Activated naive CD4-positive, alpha-beta T cell treated with anti-CD3 and anti-CD28 coated beads, Interleukin-2, amount 10 ng/mL, durations not matched to agents 7 days and 5 days (primary cell): ENCODE measurements around the gene AZIN2.
"Not testable (repeated sequence)": the region's sequence is repeated elsewhere in the genome, so short reads cannot be mapped to it uniquely, and the experiment has no call there.

Source experiments
- CTCF ChIA-PET: fragments of 350-600 bp; sonication (Branson Sonifier 250); formaldehyde crosslinking; loops from one replicate; lab custom pipeline; 2021; ENCODE audit warnings: antibody characterized with exemption; lab: Charles Lee
- DNase-seq: peaks from one replicate; pipeline ENCODE4 v3.0.0-alpha.2; 2020
- H3K27ac Mint-ChIP-seq: one replicate; pipeline ENCODE4 v1.8.0; 2021; ENCODE audit warnings: mild to moderate bottlenecking, moderate library complexity, mixed read lengths
- H3K27me3 Mint-ChIP-seq: one replicate; pipeline ENCODE4 v1.8.0; 2021; ENCODE audit warnings: mild to moderate bottlenecking, mixed read lengths
- H3K36me3 Mint-ChIP-seq: one replicate; pipeline ENCODE4 v1.8.0; 2021; ENCODE audit warnings: mixed read lengths
- H3K4me1 Mint-ChIP-seq: one replicate; pipeline ENCODE4 v1.8.0; 2021; ENCODE audit warnings: mixed read lengths
- H3K4me3 Mint-ChIP-seq: one replicate; pipeline ENCODE4 v1.8.0; 2021; ENCODE audit warnings: mild to moderate bottlenecking, moderate library complexity, mixed read lengths
- H3K9me3 Mint-ChIP-seq: one replicate; pipeline ENCODE4 v1.8.0; 2021; ENCODE audit warnings: mixed read lengths

Gene AZIN2

GRCh38 chr1:33080885-33081553 is at the start of gene AZIN2:
Gene AZIN2, plus strand, starts transcription at chr1:33081153. Its CDS starts 1,097 bp downstream, at chr1:33082250.
- H3K36me3 Mint-ChIP-seq: no peaks in the 10 kb centered on the region
- peaks cover 26% of the 10 kb centered on the region for H3K4me1 Mint-ChIP-seq
- H3K9me3 Mint-ChIP-seq: no peaks in the 10 kb centered on the region
- peak; percentile 98 for DNase-seq
- H3K27ac Mint-ChIP-seq: peak within 1 kb of the TSS; percentile 68
- CTCF ChIA-PET: interaction anchor here (0.9 to 5.6 kb wide), 7 partner anchors 14 to 369 kb away, joined by 3 to 35 read pairs (median 4); no protein-coding TSS in a partner anchor
- H3K27me3 Mint-ChIP-seq: peaks cover 37% of the 10 kb centered on the region
- peak within 1 kb of the TSS; percentile 73 for H3K4me3 Mint-ChIP-seq

GRCh38 chr1:33031506-33031905 is 49.4 kb upstream of the AZIN2 start:
- DNase-seq: no peak
- Mint-ChIP-seq H3K4me3 (no peak overlapping the region), H3K36me3 (peaks cover 35% of the 10 kb centered on the region), H3K27ac (no peak overlapping the region), H3K27me3 (no peaks in the 10 kb centered on the region), H3K9me3 (no peaks in the 10 kb centered on the region), H3K4me1 (peaks cover 42% of the 10 kb centered on the region)
- CTCF ChIA-PET: interaction anchor here (1.2 kb wide), 1 partner anchor 24 kb away, joined by 5 read pairs; no protein-coding TSS in a partner anchor

- Mint-ChIP-seq H3K27ac (no peak overlapping the region), H3K4me3 (no peak overlapping the region), H3K36me3 (peaks cover 33% of the 10 kb centered on the region), H3K9me3 (no peaks in the 10 kb centered on the region), H3K27me3 (no peaks in the 10 kb centered on the region), H3K4me1 (peaks cover 49% of the 10 kb centered on the region)
- CTCF ChIA-PET: no interaction called here
- no peak for DNase-seq
Observed at GRCh38 chr1:33032126-33032869, 48.7 kb upstream of the AZIN2 start.

GRCh38 chr1:33036051-33036525 is 44.9 kb upstream of the AZIN2 start:
- peak overlapping the region; percentile 88 for H3K4me3 Mint-ChIP-seq
- H3K27ac Mint-ChIP-seq: peak overlapping the region; percentile 86
- H3K27me3 Mint-ChIP-seq: peaks cover 5% of the 10 kb centered on the region
- peaks cover 15% of the 10 kb centered on the region for H3K36me3 Mint-ChIP-seq
- CTCF ChIA-PET: interaction anchor here (1.8 kb wide), 1 partner anchor 19 kb away, joined by 5 read pairs; no protein-coding TSS in a partner anchor
- no peaks in the 10 kb centered on the region for H3K9me3 Mint-ChIP-seq
- peaks cover 49% of the 10 kb centered on the region for H3K4me1 Mint-ChIP-seq
- no peak for DNase-seq

- Mint-ChIP-seq H3K9me3 (no peaks in the 10 kb centered on the region), H3K36me3 (peaks cover 10% of the 10 kb centered on the region), H3K27ac (peak within 1 kb of the TSS; percentile 86), H3K4me3 (peak within 1 kb of the TSS; percentile 88), H3K27me3 (peaks cover 6% of the 10 kb centered on the region), H3K4me1 (peaks cover 49% of the 10 kb centered on the region)
- peak; percentile 95 for DNase-seq
- CTCF ChIA-PET: no interaction called here
Observed at GRCh38 chr1:33036526-33037503, 44.1 kb upstream of the AZIN2 start, which contains the start of gene AK2. Gene AK2, minus strand, starts transcription at chr1:33036883. Its CDS starts 55 bp downstream, at chr1:33036828.

GRCh38 chr1:33039840-33040239 is 41.1 kb upstream of the AZIN2 start:
- Mint-ChIP-seq H3K4me1 (peaks cover 27% of the 10 kb centered on the region), H3K27ac (no peak overlapping the region), H3K27me3 (peaks cover 31% of the 10 kb centered on the region), H3K4me3 (no peak overlapping the region), H3K36me3 (peaks cover 4% of the 10 kb centered on the region), H3K9me3 (no peaks in the 10 kb centered on the region)
- CTCF ChIA-PET: no interaction called here
- DNase-seq: no peak

- Mint-ChIP-seq H3K4me1 (peaks cover 22% of the 10 kb centered on the region), H3K9me3 (no peaks in the 10 kb centered on the region), H3K27ac (no peak overlapping the region), H3K36me3 (peaks cover 3% of the 10 kb centered on the region), H3K4me3 (no peak overlapping the region), H3K27me3 (peaks cover 40% of the 10 kb centered on the region)
- no peak for DNase-seq
- CTCF ChIA-PET: no interaction called here
Observed at GRCh38 chr1:33041026-33041425, 39.9 kb upstream of the AZIN2 start.

GRCh38 chr1:33042831-33043230 is 38.1 kb upstream of the AZIN2 start:
- Mint-ChIP-seq H3K9me3 (no peaks in the 10 kb centered on the region), H3K4me1 (peaks cover 11% of the 10 kb centered on the region), H3K4me3 (no peak overlapping the region), H3K27me3 (peaks cover 50% of the 10 kb centered on the region), H3K27ac (no peak overlapping the region), H3K36me3 (no peaks in the 10 kb centered on the region)
- CTCF ChIA-PET: no interaction called here
- DNase-seq: no peak

- no peak overlapping the region for H3K27ac Mint-ChIP-seq
Observed at GRCh38 chr1:33043267-33044092, 37.5 kb upstream of the AZIN2 start.

GRCh38 chr1:33045246-33045645 is 35.7 kb upstream of the AZIN2 start:
- Mint-ChIP-seq H3K4me3 (no peak overlapping the region), H3K27ac (no peak overlapping the region), H3K9me3 (no peaks in the 10 kb centered on the region), H3K36me3 (no peaks in the 10 kb centered on the region), H3K4me1 (peaks cover 11% of the 10 kb centered on the region), H3K27me3 (peaks cover 58% of the 10 kb centered on the region)
- CTCF ChIA-PET: interaction anchor here (0.8 to 2.2 kb wide), 3 partner anchors 9 to 68 kb away, joined by 3 to 8 read pairs (median 8); no protein-coding TSS in a partner anchor
- DNase-seq: no peak

More at GRCh38 chr1:33043267-33044092, 37.5 kb upstream of the AZIN2 start:
- Mint-ChIP-seq H3K27me3 (peaks cover 52% of the 10 kb centered on the region), H3K4me1 (peaks cover 11% of the 10 kb centered on the region), H3K4me3 (no peak overlapping the region), H3K36me3 (no peaks in the 10 kb centered on the region), H3K9me3 (no peaks in the 10 kb centered on the region)
- CTCF ChIA-PET: interaction anchor here (1.0 kb wide), 1 partner anchor 11 kb away, joined by 4 read pairs; no protein-coding TSS in a partner anchor
- no peak for DNase-seq

- peaks cover 2% of the 10 kb centered on the region for H3K9me3 Mint-ChIP-seq
- CTCF ChIA-PET: interaction anchor here (0.8 to 2.2 kb wide), 3 partner anchors 9 to 67 kb away, joined by 3 to 8 read pairs (median 8); no protein-coding TSS in a partner anchor
- no peak overlapping the region for H3K27ac Mint-ChIP-seq
- H3K27me3 Mint-ChIP-seq: peaks cover 59% of the 10 kb centered on the region
- peaks cover 15% of the 10 kb centered on the region for H3K4me1 Mint-ChIP-seq
- DNase-seq: no peak
- no peak overlapping the region for H3K4me3 Mint-ChIP-seq
- H3K36me3 Mint-ChIP-seq: peaks cover 2% of the 10 kb centered on the region
Observed at GRCh38 chr1:33045814-33046213, 35.1 kb upstream of the AZIN2 start.

GRCh38 chr1:33046234-33046633 is 34.7 kb upstream of the AZIN2 start:
- DNase-seq, H3K36me3 Mint-ChIP-seq, H3K4me3 Mint-ChIP-seq, H3K9me3 Mint-ChIP-seq, H3K27ac Mint-ChIP-seq: not testable (repeated sequence)
- CTCF ChIA-PET: interaction anchor here (0.8 to 2.2 kb wide), 3 partner anchors 8 to 67 kb away, joined by 3 to 8 read pairs (median 8); no protein-coding TSS in a partner anchor
- peaks cover 15% of the 10 kb centered on the region for H3K4me1 Mint-ChIP-seq
- peaks cover 57% of the 10 kb centered on the region for H3K27me3 Mint-ChIP-seq
